ENCODE measurements around the gene OLIG2.

OLIG2 gene

GRCh38 chr21:33025489-33026442, at the start of gene OLIG2:
OLIG2 (plus strand) TSS chr21:33025935; CDS start chr21:33026863, 928 bp downstream.
- DNase-seq (ENCODE audit: extremely low read depth, low read depth): no peak
- TF ChIP-seq CTCF (IDR thresholded peaks at IDR 0.05; ENCODE audit: low read depth, low read length): no peak

GRCh38 chr21:32976791-32977190, 48.9 kb upstream of the OLIG2 start:
- DNase-seq (ENCODE audit: extremely low read depth, low read depth): no peak
- TF ChIP-seq CTCF (IDR thresholded peaks at IDR 0.05; ENCODE audit: low read depth, low read length): no peak

- no peak for TF ChIP-seq CTCF (IDR thresholded peaks at IDR 0.05; ENCODE audit: low read depth, low read length)
- no peak for DNase-seq (ENCODE audit: extremely low read depth, low read depth)
Observed at GRCh38 chr21:32977216-32977615, 48.5 kb upstream of the OLIG2 start.

DNA sequence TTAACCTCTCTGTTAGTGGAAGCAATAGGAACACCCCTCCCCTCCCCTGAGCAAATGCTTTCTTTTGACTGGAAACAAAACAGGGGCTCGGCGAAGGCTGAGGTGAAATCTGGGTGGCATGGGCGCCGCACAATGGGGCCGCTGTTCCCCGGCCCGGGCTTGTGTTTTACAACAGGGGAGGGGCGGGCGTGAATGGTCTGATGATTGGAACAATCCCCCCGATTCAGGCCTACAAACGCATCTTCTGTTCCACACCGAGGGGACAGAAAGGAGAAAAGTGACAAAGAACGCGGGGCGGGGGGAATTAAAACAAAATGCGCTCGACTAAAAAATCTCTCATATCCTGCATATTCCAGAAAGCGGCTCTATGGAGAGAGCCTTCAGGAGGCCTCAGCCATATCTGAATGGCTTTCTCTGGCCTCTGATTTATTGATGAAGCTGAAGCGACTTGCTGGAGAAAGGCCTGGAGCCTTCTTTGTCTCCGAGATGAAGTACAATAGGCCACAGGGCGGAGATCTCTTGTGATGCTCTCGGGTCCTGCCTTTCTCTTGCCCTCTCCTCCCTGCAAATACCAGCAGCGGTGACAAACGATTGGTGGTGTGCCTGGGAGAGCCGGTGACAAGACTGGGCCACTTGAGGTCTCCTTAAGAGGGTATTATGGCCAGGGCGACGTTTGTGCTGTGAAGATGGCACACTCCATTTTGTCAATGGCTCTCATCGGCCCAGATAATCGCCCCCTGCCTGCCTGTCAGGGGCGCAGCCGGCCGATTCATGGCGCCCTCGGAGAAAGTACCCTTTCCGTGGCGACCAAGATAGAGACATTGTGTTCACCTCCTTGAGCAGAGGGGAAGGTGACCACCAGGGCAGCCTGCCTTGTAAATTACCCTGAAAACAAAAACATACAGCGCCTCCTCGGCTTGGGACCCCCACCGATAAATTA, 47.1 kb upstream of the OLIG2 start:
- TF ChIP-seq CTCF (IDR thresholded peaks at IDR 0.05; ENCODE audit: low read depth, low read length): no peak
- DNase-seq (ENCODE audit: extremely low read depth, low read depth): no peak

- TF ChIP-seq CTCF (IDR thresholded peaks at IDR 0.05; ENCODE audit: low read depth, low read length): no peak
- DNase-seq (ENCODE audit: extremely low read depth, low read depth): no peak
Observed at GRCh38 chr21:32979598-32980268, 46.0 kb upstream of the OLIG2 start.

DNA sequence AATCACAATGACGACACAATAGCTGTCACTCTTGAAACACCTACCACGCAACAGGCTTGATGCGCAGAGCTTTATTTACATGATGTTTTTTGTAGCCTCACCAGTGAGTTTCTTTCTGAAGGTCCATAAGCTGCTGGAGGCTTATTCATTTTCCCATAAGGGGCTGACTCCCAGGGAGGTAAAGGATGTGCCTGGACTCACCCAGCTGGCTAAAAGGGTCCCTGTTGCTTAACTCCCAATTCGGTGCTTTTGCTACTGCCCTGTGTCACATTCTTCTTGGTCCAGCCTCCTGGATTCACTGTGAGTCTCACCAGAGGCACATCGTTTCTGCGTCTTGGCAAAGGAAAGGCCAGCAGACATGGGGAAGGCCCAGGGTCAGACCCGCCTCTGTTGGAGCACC, 44.6 kb upstream of the OLIG2 start:
- no peak for DNase-seq (ENCODE audit: extremely low read depth, low read depth)
- no peak for TF ChIP-seq CTCF (IDR thresholded peaks at IDR 0.05; ENCODE audit: low read depth, low read length)

Measured in AG09319 (cell line).